Stimulated activated naive CD8-positive, alpha-beta T cell treated with anti-CD3 and anti-CD28 coated beads, Interleukin-15, Interleukin-2, amounts not matched to agents 100 U/mL and 50 U/mL, for 24 hours (primary cell): Measurements from ENCODE around the gene PRKACA.

ENCODE experiments used
- ATAC-seq: fragments of 150-1000 bp; cut with Tn5 transposase; one replicate; pipeline ENCODE4 v1.10.0; 2021
- DNase-seq: peaks from one replicate; pipeline ENCODE4 v3.0.0; 2021

The PRKACA gene

GRCh38 chr19:14116918-14117578 is 514 bp downstream of the PRKACA start:
- DNase-seq (peak; percentile 34), ATAC-seq (peak; percentile 1)

- no peak for ATAC-seq
Measured at GRCh38 chr19:14116525-14116917, 1.0 kb downstream of the PRKACA start.

GRCh38 chr19:14115756-14116155 is 1.8 kb downstream of the PRKACA start:
- ATAC-seq (no peak), DNase-seq (no peak)

More at GRCh38 chr19:14116525-14116917, 1.0 kb downstream of the PRKACA start:
- DNase-seq, result no peak

DNA sequence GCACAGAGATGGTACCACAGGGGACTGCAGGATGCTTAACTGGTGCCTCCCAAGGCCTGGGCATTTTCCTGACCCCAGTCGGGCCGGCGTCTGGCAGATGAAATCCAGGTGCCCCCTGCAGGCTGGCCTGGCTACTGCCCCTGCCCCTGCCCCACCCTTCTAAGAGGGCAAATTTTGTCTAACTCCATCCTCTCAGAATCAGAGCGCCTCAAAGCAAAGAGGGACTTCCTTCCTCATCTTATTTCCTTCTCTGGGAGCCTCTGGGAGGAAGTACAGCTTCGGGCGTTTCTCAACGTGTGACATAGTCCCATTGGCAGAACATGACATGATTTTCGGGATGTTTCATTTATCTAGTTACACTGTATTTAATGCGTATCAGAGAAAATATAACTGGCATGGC is 2.7 kb downstream of the PRKACA start:
- DNase-seq, result peak; percentile 75
- ATAC-seq, result no peak

DNA sequence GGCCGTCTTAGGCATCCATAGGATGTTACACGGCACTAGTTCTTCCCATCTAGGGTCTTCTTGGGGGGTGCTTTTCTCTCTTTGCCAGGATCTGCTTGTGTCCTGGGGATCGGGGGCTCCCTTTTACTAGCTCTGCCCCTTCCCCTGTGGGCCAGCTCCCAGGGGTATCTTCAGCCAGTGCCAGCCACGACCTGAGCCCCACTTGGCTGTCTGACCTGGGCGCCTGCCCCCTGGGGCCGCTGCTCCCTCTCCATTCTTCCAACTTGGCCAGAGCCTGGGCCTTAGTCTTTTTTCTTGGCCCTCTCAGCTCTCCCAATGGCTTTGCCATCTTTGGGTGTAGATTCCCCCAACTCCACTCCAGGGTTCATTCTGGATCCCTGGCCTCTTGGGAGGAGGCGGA is 3.1 kb downstream of the PRKACA start:
- no peak for ATAC-seq
- DNase-seq, result no peak

DNA sequence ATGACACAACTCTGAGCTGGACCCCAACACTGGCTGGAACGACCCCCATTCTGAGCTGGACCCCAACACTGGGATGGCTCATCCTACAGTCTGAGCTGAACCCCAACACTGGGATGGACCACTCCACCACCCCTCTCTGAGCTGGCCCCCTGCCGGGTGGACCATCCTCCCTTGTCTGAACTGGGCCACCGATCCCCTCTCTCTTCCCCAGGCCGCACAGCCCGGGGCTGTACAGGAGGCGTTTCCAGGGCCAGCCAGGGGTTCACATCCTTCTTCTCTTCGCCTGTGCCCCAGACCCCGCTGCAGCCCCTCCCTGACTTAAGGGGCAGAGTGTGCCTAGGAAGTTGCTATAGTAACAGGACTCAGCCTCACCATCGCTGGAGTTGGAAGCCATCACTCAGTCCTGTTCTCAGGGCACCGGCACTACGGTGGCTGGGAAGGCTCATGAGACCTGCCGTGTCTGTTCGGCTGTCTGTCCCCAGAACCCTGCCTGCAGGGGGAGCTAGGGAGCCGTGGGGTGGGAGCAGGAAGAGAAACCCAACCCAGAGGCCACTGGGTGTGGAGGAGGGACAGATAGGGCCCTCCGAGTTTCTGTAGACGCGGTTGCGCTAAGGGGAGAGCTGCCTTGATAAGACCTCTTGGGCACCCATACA is 3.7 kb downstream of the PRKACA start:
- ATAC-seq (no peak), DNase-seq (peak; percentile 76)

- DNase-seq (no peak), ATAC-seq (no peak)
Measured at GRCh38 chr19:14112809-14113385, 4.7 kb downstream of the PRKACA start.

DNA sequence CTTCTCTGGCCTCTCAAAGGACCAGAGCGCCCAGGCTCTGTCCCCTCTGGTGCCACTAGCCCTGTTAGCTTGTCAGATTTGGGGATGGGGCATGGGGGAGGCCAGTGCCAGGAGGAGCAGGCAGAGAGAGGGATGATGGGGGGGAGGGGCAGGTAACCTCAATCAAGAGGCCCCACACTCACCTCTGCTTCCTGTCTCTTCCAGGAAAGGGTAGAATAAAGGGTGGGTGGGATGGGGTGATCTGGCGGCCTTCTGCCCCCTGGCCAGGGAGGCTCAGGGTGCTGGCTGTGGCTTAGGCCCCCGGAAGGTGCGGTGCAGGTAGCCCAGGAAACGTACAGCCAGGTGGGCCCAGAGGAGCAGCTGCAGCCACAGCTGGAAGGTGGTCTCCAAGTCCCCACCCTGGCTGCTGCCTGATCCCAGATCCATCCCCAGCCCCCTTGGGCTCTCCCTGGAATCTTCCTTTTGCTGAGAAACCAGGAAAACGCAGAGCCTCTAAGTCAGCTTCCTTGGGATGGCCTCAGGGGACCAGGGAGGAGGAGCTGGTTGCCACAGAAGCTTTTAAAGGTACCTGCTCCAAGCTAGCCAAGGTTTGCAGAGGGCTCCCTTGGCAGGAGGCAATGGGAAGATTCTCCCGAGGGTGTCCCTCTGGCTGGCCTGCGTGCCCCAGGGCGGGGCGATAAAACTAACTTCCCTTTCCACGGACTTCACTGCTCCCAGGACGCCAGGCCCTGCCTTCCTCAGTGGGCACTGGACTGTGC is 5.3 kb downstream of the PRKACA start:
- DNase-seq (no peak), ATAC-seq (no peak)

DNA sequence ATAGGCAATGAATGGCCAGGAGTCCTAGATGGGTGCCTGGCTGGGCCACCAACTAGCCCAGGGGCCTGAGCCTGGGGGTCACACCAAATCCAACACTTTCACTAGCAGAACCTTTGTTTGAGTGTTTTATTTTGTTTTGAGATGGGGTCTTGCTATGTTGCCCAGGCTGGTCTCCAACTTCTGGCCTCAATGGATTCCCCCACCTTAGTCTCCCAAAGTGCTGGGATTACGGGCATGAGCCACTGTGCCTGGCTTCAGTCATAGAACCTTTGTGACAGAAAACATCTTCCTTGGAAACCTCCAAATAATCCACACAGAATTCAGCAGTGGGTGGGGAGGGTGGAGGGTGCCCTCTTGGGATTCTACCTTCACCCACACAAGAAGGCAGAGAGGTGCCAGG is 6.1 kb downstream of the PRKACA start:
- ATAC-seq (no peak), DNase-seq (no peak)

- DNase-seq (no peak), ATAC-seq (no peak)
Measured at GRCh38 chr19:14110650-14111049, 6.9 kb downstream of the PRKACA start.

GRCh38 chr19:14107581-14108461 is 9.7 kb downstream of the PRKACA start:
- no peak for DNase-seq
- ATAC-seq, result no peak

DNA sequence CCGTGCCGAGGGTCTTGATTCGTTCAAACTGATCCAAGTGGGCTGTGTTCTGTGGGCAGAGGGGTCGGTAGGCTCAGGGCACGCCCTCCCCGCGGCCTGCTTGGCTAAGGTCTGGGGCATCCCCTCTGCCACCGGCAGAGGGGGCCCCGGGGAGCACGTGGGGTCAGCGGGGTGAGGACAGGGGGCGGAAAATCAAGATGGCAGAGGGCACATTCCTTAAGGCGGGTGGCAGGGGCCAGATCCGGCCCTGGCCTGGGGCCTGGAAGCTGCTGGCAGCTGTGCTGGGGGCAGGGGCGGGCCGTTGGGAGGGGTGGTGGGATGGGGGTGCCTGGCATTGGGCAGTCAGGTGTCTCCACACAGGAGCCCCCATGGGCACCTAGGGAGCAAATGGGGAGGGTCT is 10.7 kb downstream of the PRKACA start:
- no peak for ATAC-seq
- no peak for DNase-seq

- ATAC-seq (no peak), DNase-seq (no peak)
Measured at GRCh38 chr19:14105680-14106079, 11.9 kb downstream of the PRKACA start.

DNA sequence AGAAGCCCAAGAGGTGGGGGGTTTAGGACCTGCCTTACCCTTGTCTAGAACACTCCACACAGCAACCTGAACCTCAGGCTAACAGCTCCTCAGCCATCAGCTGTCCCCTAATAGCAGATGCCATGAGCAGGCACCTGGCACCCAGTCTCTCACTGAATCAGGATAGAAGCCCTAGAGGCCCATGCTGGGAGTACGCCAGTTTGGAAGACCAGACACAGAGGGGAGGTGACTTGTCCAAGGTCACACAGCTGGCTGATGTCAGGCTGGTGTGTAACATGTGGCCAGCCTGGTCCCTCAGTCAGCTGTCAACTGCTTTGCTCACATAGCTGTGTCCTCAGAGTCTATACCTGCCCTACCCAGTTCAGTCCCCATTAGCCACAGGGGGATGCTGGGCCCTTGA is 14.3 kb downstream of the PRKACA start:
- ATAC-seq, result no peak
- no peak for DNase-seq

GRCh38 chr19:14102756-14103155 is 14.8 kb downstream of the PRKACA start:
- DNase-seq, result no peak
- ATAC-seq, result no peak

DNA sequence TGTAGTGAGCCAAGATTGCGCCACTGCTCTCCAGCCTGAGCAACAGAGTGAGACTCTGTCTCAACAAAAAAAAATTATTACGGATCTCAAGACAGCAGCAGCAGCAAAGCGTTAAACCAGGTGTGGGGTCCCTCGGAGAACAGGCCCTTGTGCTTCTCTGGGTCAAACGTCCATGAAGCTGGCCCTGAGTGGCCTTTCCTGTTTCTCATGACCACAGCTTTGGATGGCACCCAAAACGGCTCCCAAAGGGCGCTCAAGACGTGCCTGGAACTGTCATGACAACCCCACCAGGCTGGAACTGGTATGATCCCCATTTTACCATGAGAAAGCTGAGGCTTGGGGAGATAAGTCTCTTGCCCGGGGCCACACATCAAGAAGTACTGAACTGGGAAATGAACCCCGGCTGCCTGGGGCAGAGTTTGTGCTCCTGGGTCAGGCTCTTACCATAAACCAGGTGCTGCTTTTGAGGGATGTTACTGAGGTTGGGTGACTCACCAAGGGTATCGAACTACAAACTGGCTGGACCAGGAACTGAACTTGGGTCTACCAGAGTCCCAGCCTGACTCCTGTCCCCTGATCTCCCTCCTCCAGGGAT is 15.4 kb downstream of the PRKACA start:
- ATAC-seq (no peak), DNase-seq (no peak)

DNA sequence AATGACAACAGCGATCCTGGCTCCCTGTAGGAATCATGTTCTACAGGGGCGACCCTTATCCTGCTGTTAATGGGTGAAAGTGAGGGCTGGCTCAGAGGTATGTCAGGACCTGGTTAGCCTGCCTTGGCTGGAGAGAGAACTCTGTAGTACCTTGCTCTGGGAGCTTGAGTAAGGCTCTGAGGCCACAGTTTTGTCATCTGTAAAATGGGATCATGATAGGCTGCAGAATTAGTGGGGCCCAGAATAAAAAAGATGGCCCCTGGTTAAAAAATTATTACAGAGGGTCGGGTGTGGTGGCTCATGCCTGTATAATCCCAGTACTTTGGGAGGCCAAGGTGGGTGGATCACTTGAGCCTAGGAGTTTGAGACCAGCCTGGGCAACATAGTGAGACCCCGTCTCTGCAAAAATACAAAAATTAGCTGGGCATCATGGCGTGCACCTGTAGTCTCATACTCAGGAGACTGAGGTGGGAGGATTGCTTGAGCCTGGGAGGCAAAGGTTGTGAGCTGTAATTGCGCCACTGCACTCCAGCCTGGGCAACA is 16.5 kb downstream of the PRKACA start:
- ATAC-seq, result no peak
- no peak for DNase-seq

DNA sequence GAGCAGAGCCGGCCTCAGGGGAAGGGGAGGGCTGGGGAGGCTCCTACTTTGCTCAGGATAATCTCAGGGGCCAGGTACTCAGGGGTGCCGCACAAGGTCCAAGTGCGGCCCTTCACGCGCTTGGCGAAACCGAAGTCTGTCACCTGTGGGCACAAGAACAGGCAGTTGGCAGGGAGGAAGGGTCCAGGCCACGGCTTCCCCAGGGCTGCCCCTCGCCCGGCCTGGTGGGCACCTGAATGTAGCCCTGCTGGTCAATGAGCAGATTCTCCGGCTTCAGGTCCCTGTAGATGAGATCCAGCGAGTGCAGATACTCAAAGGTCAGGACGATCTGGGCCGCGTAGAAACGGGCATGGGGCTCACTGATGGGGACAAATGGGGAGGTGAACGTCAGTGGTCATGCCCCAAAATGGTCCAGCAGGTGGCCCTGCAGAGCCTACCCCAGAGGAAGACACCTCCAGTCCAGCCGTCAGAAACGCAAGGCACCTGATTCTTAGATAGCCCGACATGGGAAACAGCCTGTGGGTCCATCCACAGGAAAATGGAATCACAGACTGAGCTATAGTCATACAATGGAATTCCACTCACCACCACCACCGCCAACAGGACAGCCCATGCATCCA is 19.9 kb downstream of the PRKACA start:
- DNase-seq (no peak), ATAC-seq (no peak)

GRCh38 chr19:14096272-14096992 is 21.1 kb downstream of the PRKACA start:
- DNase-seq, result no peak
- ATAC-seq, result no peak

GRCh38 chr19:14094854-14095253 is 22.7 kb downstream of the PRKACA start:
- ATAC-seq, result no peak
- DNase-seq, result no peak
